ENCODE results near the gene GPR132.
"Not testable (repeated sequence)": the region's sequence is repeated elsewhere in the genome, so short reads cannot be mapped to it uniquely, and the experiment has no call there.

Gene GPR132

DNA sequence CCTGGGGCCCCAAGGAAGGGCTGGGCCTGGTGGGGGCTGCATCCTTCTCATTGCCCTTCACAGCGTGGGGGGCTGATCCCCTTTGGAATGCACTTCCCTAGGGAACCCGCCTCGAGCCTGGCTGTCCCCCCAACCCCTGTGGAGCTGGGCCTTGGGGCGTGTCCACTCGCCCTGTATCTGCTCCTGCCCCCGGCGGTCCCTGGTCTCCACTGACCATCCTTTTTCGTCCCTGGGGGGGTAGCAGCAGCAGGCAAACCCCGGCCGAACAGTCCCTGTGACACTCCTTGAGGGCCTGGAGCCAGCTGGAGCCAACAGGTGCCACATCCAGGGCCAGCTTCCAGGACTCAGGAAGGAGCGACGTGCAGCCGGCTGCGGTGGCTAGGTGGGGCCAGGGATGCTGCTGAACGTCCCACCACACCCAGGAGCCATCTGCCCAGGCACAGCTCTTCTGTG, 9.4 kb upstream of the GPR132 start:
- no peak for DNase-seq

GRCh38 chr14:105073720-105074600, 8.7 kb upstream of the GPR132 start:
- no peak for DNase-seq

DNA sequence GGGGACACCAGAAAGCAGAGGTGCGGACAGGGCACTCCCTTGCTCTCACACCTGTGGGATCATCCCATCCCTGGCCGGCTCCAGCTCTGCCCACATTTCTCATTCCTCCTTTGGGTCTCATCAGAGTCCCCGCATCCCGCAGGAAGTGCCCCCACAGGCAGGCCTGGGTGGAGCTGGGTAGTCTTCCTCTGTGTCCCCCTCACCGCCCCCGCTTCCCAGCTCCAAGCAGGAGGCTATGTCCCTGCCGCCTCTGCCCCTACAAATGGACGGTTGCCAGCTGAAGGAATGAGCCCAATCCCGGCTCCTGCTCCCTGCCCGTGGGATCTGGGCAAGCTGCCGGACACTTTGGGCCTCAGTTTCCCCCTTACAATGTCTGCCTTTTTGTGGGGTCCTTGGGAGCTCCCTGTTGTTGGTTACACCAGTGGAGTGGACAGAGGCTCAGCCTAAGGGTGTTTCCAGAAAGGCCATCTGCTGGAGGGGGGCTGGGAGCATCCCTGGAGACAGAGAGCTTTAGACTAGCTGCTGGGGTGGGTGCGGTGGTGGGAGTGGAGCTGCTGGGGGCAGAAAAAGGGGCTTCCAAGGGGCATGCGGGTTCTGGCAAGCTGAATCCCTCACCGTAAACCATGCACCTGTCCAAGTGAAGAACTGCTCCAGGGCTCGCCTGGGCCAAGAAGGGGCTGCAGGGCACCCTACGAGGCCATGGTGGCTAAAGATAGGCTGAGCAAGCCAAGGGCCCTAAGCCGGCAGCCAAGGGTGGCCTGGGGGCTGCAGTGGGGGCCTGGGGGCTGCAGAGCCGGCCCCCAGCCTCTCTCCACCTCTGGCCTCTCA, 7.9 kb upstream of the GPR132 start:
- DNase-seq, result no peak

- DNase-seq, result no peak
Measured at GRCh38 chr14:105072381-105072861, 7.2 kb upstream of the GPR132 start.

- no peak for DNase-seq
Measured at GRCh38 chr14:105071942-105072341, 6.7 kb upstream of the GPR132 start.

GRCh38 chr14:105071326-105071725, 6.1 kb upstream of the GPR132 start:
- DNase-seq, result no peak

DNA sequence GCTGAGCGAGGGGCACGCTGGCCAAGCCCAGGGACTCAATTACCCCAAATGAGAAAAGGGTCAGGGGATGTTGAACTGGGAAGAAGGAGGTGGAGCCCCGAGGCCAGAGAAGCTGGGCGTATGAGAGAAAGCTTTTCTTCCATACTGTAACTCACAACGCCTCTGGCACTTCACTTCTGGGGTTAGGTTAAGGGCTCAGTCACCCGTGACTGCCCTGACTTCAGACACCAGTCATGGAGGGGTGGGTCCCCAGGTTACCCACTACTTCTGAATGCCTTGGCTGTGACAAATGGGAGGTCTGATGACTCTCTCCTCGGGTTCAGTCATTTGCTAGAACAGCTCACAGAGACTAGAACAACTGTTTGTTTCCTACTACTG, 5.5 kb upstream of the GPR132 start:
- DNase-seq, result no peak

DNA sequence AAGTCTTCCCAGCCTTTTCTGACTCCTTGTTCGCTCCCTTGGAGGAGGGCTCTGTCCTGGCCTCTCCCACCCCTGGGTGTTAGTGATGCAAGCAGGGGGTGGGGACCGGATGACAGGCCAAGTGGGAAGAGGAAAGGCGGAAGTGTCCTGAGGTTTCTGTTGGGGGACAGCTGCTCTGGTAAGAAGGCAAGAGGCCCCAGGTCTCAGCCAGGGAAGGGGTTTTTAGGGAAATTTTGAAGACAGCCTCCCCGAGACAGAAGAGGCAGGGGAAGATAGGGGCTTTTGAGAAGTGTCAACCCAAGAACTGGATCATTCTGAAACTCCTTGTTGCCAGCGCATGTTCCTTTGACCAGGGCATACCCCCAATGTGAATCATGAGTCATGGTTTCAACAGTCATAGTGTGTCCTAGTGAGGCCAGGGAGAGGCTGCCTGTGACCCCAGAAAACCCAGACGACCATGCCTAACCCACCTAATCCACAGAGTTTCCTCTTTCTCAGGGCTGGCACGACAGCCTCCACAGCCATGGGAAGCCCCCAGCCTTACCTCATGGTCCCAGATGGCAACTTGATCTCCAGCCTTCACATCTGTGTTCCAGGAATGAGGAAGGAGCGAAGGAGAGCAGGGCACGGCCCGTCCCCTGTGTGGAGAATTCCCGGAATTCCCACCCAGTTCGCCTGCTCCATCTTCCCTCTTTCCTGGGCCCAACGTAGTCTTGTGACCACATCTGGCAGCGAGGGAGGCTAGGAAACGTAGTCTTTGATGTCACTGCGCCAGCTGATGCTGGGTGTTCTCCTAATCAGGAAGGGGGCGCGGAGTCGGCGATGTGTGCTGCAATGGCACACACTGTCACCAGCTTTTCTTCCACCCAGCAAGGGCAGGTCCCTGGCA, 4.9 kb upstream of the GPR132 start:
- no peak for DNase-seq

GRCh38 chr14:105069522-105069870, 4.3 kb upstream of the GPR132 start:
- DNase-seq, result no peak

DNA sequence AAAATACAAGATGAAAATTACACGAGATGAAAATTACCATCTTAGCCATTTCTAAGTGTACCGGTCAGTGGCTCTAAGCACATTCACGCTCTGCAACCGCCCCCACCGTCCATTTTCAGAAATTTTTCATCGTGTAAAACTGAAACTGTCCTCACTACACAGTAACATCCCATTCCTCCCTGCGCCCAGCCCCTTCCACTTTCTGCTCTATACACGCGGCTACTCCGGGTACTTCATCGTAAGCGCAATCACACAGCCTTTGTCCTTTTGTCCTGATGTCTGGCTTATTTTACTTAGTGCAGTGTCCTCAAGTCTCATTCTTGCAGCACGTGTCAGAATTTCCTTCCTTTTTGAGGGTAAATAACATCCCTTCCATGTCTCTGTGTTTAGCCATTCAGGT, 3.6 kb upstream of the GPR132 start:
- no peak for DNase-seq

- no peak for DNase-seq
Measured at GRCh38 chr14:105067969-105068301, 2.7 kb upstream of the GPR132 start.

- DNase-seq, result no peak
Measured at GRCh38 chr14:105067140-105067968, 2.1 kb upstream of the GPR132 start.

DNA sequence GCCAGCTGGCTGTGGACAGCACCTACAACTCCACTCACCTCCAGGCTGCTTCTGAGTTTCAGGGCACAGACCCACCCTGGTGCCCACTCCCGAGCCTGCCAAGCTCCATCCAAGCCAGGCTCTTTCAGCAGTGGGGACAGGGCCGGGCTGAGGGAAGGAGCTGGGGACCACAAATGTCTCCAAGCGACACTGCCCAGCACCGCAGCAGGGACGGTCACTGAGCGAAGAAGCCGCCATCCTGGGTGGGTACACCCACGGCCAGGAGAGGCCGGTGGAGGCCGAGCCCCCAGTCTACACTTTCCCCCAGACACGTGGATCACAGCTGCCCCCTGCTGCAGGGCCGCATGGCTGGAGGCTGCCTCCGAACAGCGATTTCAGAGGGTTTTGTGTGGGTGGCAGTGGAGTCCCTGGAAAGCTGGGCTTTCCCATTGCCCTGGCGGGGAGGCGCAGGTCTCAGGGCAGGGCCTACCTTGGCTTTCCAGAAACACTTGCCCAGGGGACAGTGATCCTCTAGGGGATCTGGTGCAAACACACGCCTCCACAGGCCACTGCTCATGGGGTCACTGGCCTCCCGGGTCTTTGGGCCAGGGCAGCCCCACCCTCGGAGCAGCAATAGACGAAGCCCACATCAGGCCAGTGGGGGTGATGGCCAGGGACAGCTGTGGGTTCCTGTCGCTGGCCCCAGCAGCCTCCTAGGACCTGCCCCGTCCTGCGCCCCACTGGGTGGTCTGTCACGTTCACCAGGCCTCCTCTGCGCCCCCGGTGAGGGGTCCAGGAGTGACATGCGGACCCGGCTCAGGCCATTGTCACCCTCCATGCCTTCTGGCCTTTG, 1.2 kb upstream of the GPR132 start:
- DNase-seq, result no peak

DNA sequence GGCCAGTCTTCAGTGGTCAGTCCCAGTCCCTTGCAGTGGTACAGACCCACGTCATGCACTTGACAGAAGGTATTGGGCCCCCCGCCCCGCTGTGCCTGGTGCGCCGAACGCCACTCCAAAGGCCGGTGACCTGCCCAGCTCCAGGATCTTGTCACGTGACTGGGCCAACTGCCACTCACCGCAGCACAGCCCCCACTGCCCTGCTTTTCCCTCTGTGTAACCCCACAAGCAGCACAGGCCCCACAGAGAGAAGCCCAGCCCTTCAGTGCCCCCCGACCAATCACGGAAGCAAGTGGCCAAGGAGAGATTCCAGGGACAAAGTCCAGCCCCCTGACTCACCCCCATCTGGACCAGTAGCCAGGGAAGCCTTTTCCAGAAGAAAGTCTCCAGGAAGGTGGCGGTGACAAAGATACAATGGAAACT, 498 bp downstream of the GPR132 start:
- no peak for DNase-seq

GRCh38 chr14:105064001-105064400, 1.2 kb downstream of the GPR132 start:
- DNase-seq, result no peak

DNA sequence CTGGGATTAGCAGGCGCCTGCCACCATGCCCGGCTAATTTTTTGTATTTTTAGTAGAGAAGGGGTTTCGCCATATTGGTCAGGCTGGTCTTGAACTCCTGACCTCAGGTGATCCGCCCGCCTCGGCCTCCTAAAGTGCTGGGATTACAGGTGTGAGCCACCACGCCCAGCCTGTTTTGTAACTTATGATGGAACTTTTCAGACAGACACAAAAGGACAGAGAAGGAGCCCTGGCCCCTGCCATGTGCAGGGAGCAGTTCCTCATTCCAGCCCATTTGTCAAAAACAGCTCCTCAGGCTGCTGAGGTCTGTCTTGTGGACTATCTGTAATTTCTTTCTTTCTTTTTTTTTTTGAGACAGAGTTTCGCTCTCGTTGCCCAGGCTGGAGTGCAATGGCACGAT, 1.7 kb downstream of the GPR132 start:
- DNase-seq, result not testable (repeated sequence)

- DNase-seq, result no peak
Measured at GRCh38 chr14:105063056-105063455, 2.2 kb downstream of the GPR132 start.

DNA sequence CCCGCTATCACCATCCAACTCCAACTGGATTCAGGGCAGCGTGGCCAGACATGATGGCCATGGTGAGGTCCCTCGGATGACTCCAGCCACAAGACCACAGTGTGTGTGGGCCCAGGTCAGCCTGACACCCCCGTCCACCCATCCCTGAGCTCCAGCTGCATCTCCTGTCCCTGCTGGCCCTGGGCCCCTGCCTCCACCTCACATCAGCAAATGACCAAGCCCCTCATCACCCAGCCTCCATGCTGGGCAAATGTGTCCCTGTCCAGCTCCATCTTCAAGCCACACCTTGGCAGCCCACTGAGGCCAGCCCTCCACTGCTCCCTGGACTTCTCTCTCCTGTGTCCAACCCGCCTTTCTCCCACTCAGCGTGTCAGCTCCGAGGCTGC, 3.2 kb downstream of the GPR132 start:
- DNase-seq, result no peak

DNA sequence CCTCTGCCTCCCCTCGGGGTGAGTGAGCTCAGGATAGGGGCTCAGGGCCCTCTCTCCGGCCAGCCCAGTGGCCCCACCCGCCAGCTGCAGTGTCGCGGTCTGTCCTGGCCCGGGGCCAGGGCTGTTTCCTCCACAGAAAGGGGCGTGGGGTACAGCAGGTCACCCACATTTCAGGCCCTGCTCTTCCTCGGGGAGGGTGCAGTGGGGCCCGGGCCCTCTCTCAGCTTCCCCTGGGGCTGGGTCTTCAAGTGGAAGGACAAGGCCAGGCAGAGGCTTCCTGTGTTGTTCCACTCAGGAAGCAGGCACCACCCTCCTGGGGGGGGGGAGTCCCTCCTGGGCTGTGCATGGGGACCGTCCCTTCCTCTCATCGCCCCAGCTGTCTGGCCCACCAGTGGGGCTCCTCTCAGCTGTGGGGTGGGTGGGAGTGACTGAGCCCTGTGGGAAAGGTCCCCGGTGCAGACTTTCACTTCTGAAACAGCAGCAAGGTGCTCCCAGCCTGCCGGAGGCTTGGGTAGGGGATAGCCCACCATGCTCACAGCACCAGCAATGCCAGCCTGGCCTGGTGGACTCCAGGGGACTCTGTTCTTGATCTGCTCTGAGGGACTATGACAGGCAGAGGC, 3.7 kb downstream of the GPR132 start:
- no peak for DNase-seq

GRCh38 chr14:105060751-105061427, 4.3 kb downstream of the GPR132 start:
- DNase-seq, result no peak

Data from NCI-H2081 treated with DMSO at 0.1 percent for 48 hours (cell line).